Activated CD4-positive, alpha-beta T cell treated with anti-CD3 and anti-CD28 coated beads for 24 hours (primary cell): ENCODE results near the gene CD101.

Experiments used
- DNase-seq, 2 donors: peaks; one replicate each; pipeline ENCODE4 v3.0.0-alpha.2; 2020; ENCODE audit warnings: low read depth in 2 of 2

The CD101 gene

DNA sequence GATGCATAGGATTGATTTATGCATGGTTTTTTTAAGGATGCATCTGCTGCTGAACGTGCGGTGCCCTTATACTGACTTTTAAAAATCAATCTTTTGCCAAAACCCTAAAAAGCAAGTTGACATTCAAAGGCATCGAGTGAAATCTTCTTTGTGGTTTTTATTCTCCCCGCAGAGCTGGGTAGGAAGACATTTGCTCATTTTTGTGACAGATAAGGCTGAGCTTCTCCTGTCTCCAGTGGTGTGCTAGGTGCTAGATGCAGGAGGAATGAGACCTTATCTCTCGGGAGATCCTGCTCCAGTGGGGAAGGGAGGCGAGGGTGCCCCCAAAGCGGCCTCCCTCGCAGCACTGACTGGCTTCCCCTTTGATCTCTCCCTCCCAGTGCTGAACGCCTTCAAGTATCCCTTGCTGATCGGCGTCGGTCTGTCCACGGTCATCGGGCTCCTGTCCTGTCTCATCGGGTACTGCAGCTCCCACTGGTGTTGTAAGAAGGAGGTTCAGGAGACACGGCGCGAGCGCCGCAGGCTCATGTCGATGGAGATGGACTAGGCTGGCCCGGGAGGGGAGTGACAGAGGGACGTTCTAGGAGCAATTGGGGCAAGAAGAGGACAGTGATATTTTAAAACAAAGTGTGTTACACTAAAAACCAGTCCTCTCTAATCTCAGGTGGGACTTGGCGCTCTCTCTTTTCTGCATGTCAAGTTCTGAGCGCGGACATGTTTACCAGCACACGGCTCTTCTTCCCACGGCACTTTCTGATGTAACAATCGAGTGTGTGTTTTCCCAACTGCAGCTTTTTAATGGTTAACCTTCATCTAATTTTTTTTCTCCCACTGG lies 14.9 kb upstream of the CD101 start:
- DNase-seq, result peak in 1 of 2 donors; percentile 17

DNA sequence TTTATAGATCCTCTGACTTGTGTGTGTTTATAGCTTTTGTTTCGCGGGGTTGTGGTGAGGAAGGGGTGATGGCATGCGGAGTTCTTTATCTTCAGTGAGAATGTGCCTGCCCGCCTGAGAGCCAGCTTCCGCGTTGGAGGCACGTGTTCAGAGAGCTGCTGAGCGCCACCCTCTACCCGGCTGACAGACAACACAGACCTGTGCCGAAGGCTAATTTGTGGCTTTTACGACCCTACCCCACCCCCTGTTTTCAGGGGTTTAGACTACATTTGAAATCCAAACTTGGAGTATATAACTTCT lies 14.4 kb upstream of the CD101 start:
- DNase-seq, result peak; percentile 56 to 58

DNA sequence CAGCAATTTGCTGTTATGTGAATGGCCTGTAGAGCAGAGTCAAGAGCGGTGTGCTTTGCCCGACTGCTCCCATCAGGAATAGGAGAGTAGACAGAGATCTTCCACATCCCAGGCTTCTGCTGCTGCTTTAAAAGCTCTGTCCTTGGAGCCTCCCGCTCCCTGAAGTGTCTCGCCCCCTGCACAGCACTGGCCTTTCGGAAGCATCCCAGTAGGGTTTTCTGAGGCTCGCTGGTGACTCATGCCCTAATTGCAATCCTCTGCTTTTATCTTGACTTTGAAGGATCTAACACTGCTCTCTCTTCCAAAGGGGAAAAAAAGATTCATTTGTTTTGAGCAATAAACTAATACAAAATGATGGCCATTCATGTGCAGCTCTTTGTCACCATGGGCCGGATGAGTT lies 13.3 kb upstream of the CD101 start:
- DNase-seq, result no peak

GRCh38 chr1:116988908-116989307 lies 12.7 kb upstream of the CD101 start:
- no peak for DNase-seq

- no peak for DNase-seq
Observed at GRCh38 chr1:116989835-116990234, 11.7 kb upstream of the CD101 start.

DNA sequence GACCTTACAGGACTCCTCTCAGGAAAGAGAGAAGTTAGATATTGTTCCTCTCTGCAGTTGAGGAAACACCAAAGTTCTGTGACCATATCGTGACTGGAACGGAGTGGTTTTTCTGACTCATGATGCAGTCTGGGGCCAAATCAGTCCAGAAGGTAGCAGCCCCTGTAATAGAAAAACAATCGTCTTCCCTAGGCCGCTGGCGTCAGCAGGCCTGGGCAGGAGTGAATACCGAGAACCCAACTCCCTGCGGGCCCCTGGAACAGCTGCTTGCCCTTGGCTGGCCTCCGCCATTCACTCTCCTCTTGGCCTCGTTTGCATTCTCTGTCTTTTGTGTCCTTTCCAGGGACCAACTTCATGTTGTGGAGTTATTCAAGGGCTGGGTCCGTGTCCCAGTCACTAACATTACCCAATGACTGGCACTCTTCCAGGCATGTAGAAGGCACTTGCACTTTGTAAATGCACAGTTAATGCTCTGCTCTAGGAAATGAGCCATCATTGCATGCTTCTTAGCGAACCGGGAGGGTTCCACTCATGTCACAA lies 10.9 kb upstream of the CD101 start:
- DNase-seq, result no peak

DNA sequence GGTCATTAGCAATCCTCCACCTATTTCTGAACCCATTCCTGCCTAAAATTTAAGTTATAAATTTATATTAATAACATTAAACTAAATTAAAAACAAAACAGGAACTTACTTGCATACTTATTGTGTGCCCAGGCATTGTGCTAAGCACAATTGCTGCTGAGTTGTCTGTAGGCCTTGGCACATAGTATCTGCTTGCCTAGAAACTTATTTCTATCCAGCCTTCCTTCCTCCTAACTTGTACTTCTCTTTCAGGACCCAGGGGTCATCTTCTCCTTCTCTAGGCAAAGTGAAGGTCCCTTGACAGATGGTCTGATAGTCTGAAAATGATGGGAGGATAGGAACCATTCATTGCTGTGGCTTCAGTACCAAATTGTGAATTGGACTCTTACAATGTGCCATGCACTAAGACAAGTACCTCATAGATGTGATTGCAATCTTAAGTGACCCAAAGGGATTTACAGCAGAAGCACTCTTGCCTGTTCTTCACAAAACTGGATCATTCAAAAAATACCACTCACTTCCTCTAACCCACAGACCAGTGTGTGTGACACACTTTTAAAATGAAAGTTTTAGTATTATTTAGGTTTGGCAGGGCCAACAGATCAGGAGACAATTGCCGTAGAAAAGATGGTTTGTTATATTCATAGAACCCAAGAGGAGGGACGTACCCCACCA lies 10.3 kb upstream of the CD101 start:
- DNase-seq, result no peak

- DNase-seq, result no peak
Observed at GRCh38 chr1:116991918-116992317, 9.6 kb upstream of the CD101 start.

DNA sequence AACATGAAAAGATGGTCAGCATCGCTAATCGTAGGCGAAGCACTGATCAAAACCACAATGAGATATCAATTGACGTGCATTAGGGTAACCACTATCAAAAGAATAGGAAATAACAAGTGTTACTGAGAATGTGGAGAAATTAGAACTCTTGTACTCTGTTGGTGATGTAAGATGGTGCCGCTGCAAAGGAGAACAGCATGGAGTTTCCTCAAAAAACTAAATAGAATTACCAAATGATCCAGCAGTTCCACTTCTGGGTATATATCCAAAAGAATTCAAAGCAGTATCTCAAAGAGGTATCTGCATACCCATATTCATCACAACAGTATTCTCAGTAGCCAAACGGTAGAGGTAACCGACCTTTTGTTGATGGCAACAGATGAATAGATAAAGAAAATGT lies 8.3 kb upstream of the CD101 start:
- no peak for DNase-seq

DNA sequence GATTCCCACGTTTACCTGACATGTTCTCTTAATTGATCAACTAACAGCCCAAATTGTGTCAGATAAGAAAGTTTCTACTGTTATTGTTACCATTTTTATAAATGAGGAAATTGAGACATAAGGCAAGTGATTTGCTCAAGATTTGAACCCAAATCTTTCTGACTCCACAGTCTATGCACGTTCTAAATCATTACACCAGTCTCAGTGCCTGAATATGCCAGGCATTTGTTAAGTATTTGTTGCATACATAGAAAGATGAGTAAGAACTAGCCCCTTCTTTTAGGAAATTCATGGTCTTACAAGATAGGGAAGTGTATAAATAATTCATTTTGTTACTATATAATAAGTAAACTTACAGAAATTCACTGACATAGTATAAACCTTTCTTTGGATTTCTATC lies 7.1 kb upstream of the CD101 start:
- DNase-seq, result no peak

DNA sequence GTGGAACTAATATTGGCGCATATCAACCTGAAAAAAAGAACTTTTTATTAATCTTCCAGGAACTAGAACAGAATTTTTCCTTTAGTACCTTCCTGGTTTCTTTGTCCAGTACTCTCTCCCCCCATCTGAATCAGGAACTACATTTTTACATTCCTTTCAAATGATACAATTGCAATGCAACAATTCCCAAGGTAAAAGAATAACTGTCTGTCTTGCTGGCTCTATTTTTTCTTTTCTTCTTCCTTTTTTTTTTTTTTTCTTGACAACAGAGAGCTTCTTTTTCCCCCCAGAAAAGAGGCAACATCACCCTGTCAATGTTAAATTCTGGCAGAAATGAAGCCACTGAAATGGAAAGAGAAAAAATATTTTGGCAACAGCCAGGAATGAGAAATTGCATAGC lies 4.5 kb upstream of the CD101 start:
- DNase-seq, result no peak

DNA sequence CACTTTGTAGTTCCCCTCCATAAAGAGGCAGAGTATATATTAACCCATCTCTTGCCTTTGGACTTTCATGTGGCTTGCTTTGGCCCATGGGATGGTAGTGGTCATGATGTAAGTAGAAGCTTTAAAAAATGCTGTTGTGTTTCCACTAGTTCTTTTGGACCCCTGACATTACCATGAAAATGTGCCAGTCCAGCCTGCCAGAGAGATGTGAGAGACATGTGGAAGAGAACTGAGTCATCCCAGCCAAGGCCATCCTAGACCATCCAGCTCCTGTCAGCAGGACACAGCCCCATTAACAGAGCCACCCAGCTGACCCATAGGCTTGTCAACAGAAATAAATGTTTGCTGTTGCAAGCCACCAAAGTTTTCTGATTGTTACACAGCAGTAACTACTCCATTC lies 3.9 kb upstream of the CD101 start:
- no peak for DNase-seq

DNA sequence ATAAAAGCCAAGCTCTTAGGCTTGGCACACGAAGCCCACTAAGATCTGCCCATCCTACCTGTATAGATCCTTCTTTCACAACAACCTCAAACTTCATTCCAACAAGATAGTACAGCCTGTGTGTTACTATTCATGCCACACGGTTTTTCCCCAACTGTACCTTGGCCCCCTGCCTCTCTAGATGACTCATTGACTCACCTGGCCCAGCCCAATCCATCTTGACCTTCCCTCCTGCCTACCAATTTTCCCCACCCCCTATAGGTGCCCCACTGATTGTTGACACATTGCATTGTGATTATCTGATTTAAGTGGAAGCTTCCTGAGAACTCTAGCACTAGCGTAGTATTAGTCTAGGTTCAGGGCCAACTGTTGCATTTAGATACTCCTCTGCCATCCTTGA lies 2.0 kb upstream of the CD101 start:
- no peak for DNase-seq

GRCh38 chr1:117000142-117000541 lies 1.4 kb upstream of the CD101 start:
- no peak for DNase-seq

GRCh38 chr1:117003223-117003875 lies 1.8 kb downstream of the CD101 start:
- no peak for DNase-seq

DNA sequence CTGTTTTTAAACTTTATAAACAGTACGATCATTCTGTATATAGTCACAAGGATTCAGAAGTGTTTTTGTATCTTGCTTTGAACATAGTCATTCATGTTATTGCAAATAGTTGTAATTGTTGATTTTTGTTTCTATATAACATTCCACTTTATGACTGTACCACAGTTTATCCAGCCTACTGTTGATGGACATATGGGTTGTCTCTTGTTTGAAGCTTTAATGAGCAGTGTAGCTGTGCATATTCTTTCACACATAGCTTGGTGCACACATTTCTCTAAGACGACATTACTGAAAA lies 6.1 kb downstream of the CD101 start:
- no peak for DNase-seq

DNA sequence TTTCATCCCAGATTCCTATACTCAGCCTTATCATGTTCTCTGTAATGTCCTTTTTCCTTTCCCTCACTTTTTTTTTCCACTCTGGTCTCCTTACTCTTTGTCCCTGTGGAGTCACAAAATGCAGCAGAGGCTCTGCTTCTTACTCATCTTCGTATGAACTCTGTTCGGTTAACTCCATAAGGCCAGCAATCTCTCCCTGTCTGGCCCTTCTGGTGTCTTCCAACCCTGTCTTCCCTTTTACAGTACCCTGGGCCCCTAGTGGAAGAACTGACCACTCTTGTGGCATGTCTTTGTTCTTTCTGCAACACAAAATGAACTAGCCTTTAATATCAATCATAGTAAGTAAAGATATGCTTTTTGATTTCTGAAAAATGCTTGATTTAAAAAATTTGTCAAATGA lies 7.1 kb downstream of the CD101 start:
- DNase-seq, result no peak

DNA sequence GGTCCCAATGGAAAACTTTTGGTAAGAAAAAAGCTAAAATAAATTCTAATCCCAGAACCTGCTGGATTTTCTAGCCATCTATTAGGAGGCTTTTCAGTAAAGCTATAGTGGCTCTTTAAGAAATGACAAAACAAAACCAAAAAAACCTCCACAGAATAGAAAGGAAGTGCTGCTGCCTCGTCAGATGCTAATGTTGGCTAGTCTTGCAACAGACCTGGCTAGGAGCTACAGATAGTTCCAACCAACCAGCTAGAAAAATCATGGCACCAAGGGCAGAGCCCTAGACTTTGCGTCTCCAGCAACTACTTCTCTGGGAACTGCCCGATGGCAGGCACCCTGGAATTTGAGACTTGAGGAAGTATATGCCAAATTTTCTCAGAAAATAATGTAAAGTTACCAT lies 7.6 kb downstream of the CD101 start:
- DNase-seq, result no peak

- no peak for DNase-seq
Observed at GRCh38 chr1:117010310-117010969, 8.9 kb downstream of the CD101 start.

DNA sequence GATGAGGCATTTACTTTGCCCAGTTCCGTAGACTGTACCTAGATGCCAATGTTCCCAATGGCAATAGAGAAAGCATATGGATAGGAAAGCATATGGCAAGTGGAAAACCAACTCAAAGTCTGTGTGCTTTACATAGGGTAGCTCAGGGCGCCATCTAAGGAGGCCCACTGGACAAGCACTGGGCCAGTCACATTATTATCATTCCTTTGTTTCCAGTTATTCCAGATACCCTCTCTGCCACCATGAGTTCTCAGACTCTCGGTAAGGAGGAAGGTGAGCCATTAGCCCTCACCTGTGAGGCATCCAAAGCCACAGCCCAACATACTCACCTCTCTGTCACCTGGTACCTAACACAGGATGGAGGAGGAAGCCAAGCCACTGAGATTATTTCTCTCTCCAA lies 9.8 kb downstream of the CD101 start:
- DNase-seq, result no peak

DNA sequence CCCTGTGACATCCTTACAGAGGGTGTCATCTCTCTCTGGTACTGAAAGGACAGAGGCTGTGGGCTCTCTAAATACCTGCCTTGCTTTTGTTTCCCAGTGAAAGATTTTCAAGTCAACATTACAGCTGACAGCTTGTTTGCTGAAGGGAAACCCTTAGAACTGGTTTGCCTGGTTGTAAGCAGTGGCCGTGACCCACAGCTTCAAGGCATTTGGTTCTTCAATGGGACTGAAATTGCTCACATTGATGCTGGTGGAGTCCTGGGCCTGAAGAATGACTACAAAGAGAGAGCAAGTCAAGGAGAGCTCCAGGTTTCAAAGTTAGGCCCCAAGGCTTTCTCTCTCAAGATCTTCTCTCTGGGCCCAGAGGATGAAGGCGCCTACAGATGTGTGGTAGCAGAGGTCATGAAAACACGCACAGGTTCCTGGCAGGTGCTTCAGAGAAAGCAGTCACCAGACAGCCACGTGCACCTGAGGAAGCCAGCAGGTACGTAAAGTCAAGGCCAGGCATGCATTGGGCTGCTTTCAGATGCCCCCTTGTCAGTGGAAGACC lies 11.8 kb downstream of the CD101 start:
- no peak for DNase-seq

DNA sequence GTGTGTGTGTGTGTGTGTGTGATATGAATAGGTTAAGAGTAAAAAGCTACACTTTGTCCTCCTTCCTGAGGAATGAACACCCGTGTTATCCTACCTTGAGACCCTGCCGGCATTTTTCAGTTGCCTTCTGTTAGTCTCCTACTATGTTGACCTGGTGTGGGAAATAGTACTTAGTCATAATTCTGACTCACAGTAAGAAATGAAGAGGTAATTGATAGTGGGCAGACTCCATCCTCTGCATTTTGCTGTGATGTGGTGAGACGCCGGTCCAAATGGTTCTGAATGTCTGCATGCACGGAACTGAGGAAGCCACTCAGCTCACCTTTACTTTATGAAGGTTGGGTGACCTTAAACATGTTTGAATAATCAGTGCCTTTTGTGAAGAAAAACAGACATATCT lies 12.6 kb downstream of the CD101 start:
- DNase-seq, result no peak
